GM18858 (cell line): Measurements from ENCODE around the gene LGALS4.
"Not testable (repeated sequence)": the region's sequence is repeated elsewhere in the genome, so short reads cannot be mapped to it uniquely, and the experiment has no call there.

Source experiments
- ATAC-seq: cut with Tn5 transposase; IDR thresholded peaks from one replicate; pipeline ENCODE4 v1.9.1; 2021; ENCODE audit not compliant: unreplicated experiment

The LGALS4 gene

GRCh38 chr19:38826856-38827551 lies 14.3 kb upstream of the LGALS4 start:
- no peak for ATAC-seq

GRCh38 chr19:38825936-38826335 lies 13.2 kb upstream of the LGALS4 start:
- ATAC-seq, result not testable (repeated sequence)

- ATAC-seq, result not testable (repeated sequence)
These were observed 8.6 kb upstream of the LGALS4 start for GRCh38 chr19:38821230-38821825.

- ATAC-seq, result no peak
These were observed 6.6 kb upstream of the LGALS4 start for GRCh38 chr19:38819231-38819920.

GRCh38 chr19:38817081-38817480 lies 4.3 kb upstream of the LGALS4 start:
- ATAC-seq, result no peak

- ATAC-seq, result no peak
These were observed 3.5 kb upstream of the LGALS4 start for GRCh38 chr19:38816131-38816750.

GRCh38 chr19:38815059-38816001 lies 2.6 kb upstream of the LGALS4 start:
- no peak for ATAC-seq

- ATAC-seq, result not testable (repeated sequence)
These were observed 1.2 kb upstream of the LGALS4 start for GRCh38 chr19:38813932-38814331.

- ATAC-seq, result no peak
These were observed 578 bp upstream of the LGALS4 start for GRCh38 chr19:38813323-38813722.

GRCh38 chr19:38812009-38812840 lies 520 bp downstream of the LGALS4 start:
- no peak for ATAC-seq

GRCh38 chr19:38809592-38810252 lies 3.0 kb downstream of the LGALS4 start:
- ATAC-seq, result no peak

GRCh38 chr19:38808741-38809140 lies 4.0 kb downstream of the LGALS4 start:
- ATAC-seq, result no peak

GRCh38 chr19:38807374-38808098 lies 5.2 kb downstream of the LGALS4 start:
- ATAC-seq, result not testable (repeated sequence)

GRCh38 chr19:38806371-38806770 lies 6.4 kb downstream of the LGALS4 start:
- ATAC-seq, result no peak

GRCh38 chr19:38805180-38805579 lies 7.6 kb downstream of the LGALS4 start:
- ATAC-seq, result no peak

GRCh38 chr19:38803543-38803942 lies 9.2 kb downstream of the LGALS4 start:
- no peak for ATAC-seq

GRCh38 chr19:38801359-38802095 lies 11.2 kb downstream of the LGALS4 start:
- ATAC-seq, result no peak
